RWPE2 (cell line): ENCODE data around the gene GATD1.

Source experiments
- ATAC-seq: fragments of 200-7000 bp; cut with Tn5 transposase; 3 replicates; pipeline ENCODE4 v1.9.1; 2021; ENCODE audit warnings: low read depth
- DNase-seq: peaks from one replicate; pipeline ENCODE4 v3.0.0-alpha.2; 2020; ENCODE audit warnings: low spot score
- H3K27ac ChIP-seq: fragments of 450-650 bp; 2 replicates; pipeline ENCODE4 v1.5.1; 2017; ENCODE audit warnings: mild to moderate bottlenecking; ENCODE audit not compliant: poor library complexity, severe bottlenecking
- H3K27me3 ChIP-seq: fragments of 250-450 bp; sonication (Bioruptor Pico); 2 replicates; pipeline ENCODE4 v1.5.1; 2021; ENCODE audit warnings: mild to moderate bottlenecking, moderate library complexity; ENCODE audit not compliant: insufficient read depth, poor library complexity, severe bottlenecking
- H3K36me3 ChIP-seq: fragments of 250-450 bp; sonication (Bioruptor Pico); 2 replicates; pipeline ENCODE4 v1.5.1; 2020; ENCODE audit warnings: low read depth, mild to moderate bottlenecking, moderate library complexity
- H3K4me1 ChIP-seq: fragments of 250-450 bp; sonication (Bioruptor Pico); 2 replicates; pipeline ENCODE4 v1.5.1; 2021; ENCODE audit warnings: mild to moderate bottlenecking, moderate library complexity; ENCODE audit not compliant: insufficient read depth, poor library complexity, severe bottlenecking
- H3K4me3 ChIP-seq: fragments of 250-450 bp; sonication (Bioruptor Pico); 2 replicates; pipeline ENCODE4 v1.5.1; 2021; ENCODE audit warnings: mild to moderate bottlenecking, moderate library complexity; ENCODE audit not compliant: severe bottlenecking
- H3K9me3 ChIP-seq: fragments of 250-450 bp; sonication (Bioruptor Pico); 2 replicates; pipeline ENCODE4 v1.5.1; 2021; ENCODE audit warnings: mild to moderate bottlenecking, moderate library complexity; ENCODE audit not compliant: severe bottlenecking
- TF ChIP-seq, protein P1 (sequence below): fragments of 450-650 bp; IDR thresholded peaks from one replicate; pipeline ENCODE4 v1.5.1; 2017; ENCODE audit warnings: mild to moderate bottlenecking, moderate library complexity; ENCODE audit not compliant: poor library complexity, severe bottlenecking

GATD1 gene

DNA sequence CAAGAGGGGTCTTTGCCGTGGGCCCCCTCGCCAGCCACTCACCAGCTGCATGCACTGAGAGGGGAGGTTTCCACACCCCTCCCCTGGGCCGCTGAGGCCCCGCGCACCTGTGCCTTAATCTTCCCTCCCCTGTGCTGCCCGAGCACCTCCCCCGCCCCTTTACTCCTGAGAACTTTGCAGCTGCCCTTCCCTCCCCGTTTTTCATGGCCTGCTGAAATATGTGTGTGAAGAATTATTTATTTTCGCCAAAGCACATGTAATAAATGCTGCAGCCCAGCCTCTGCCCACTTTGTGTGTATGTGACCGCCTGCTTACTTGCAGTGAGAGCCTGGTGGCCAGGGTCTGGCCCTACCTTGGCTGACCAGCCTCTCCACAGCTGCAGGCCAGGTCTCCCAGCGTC is 47.7 kb upstream of the GATD1 start:
- peaks cover 18% of the 10 kb centered on the region for H3K27me3 ChIP-seq

GRCh38 chr11:824292-824880 is 47.1 kb upstream of the GATD1 start:
- TF ChIP-seq, protein P1, sequence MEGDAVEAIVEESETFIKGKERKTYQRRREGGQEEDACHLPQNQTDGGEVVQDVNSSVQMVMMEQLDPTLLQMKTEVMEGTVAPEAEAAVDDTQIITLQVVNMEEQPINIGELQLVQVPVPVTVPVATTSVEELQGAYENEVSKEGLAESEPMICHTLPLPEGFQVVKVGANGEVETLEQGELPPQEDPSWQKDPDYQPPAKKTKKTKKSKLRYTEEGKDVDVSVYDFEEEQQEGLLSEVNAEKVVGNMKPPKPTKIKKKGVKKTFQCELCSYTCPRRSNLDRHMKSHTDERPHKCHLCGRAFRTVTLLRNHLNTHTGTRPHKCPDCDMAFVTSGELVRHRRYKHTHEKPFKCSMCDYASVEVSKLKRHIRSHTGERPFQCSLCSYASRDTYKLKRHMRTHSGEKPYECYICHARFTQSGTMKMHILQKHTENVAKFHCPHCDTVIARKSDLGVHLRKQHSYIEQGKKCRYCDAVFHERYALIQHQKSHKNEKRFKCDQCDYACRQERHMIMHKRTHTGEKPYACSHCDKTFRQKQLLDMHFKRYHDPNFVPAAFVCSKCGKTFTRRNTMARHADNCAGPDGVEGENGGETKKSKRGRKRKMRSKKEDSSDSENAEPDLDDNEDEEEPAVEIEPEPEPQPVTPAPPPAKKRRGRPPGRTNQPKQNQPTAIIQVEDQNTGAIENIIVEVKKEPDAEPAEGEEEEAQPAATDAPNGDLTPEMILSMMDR: no peak
- Histone ChIP-seq H3K9me3 (no peaks in the 10 kb centered on the region), H3K36me3 (no peaks in the 10 kb centered on the region), H3K4me3 (no peak overlapping the region), H3K27ac (no peak overlapping the region), H3K27me3 (peaks cover 13% of the 10 kb centered on the region), H3K4me1 (peaks cover 13% of the 10 kb centered on the region)
- ATAC-seq (no peak), DNase-seq (no peak)

More for the DNA sequence above, 47.7 kb upstream of the GATD1 start:
- no peak for DNase-seq
- H3K36me3 ChIP-seq: no peaks in the 10 kb centered on the region
- no peak for ATAC-seq
- TF ChIP-seq, protein P1: no peak
- no peaks in the 10 kb centered on the region for H3K9me3 ChIP-seq
- peaks cover 13% of the 10 kb centered on the region for H3K4me1 ChIP-seq
- H3K27ac ChIP-seq: no peak overlapping the region
- H3K4me3 ChIP-seq: no peak overlapping the region

DNA sequence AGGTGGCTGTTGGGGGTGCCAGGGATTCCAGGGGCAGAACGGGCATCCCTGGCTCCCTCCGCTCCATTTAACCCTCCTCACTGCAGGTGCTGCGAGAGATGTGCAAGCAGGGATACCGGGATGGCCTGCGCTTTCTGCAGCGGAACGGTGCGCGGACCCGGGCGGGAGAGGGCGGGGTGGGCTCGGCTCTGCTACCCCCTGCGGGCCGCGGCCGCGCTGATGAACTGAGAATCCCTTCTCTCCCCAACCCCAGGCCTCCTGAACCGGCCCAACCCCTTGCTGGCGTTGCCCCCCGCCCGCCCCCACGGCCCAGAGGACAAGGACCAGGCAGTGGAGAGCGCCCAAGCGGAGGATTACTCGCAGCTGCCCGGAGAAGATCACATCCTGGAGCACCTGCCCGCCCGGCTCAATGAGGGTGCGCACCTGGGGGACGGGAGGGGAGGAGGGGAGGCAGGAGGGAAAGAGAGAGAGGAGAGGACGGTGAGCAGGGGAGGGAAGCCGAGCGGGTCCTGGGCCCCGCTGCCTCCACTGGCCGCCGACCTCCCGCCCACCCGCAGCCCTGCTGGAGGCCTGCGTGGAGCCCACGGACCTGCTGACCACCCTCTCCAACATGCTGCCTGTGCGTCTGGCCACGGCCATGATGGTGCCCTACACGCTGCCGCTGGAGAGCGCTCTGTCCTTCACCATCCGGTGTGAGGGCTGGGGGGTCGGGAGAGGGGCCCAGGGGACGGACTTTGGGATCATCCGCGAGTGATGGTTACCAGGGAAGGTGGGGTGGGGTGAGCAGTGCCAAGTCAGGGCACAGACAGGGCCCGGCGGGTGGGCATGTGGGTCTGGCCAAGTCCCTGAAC is 46.4 kb upstream of the GATD1 start:
- Histone ChIP-seq H3K36me3 (no peaks in the 10 kb centered on the region), H3K4me3 (no peak overlapping the region), H3K4me1 (peaks cover 14% of the 10 kb centered on the region), H3K27me3 (peaks cover 10% of the 10 kb centered on the region), H3K27ac (no peak overlapping the region), H3K9me3 (no peaks in the 10 kb centered on the region)
- DNase-seq (no peak), ATAC-seq (no peak)
- TF ChIP-seq, protein P1: no peak

DNA sequence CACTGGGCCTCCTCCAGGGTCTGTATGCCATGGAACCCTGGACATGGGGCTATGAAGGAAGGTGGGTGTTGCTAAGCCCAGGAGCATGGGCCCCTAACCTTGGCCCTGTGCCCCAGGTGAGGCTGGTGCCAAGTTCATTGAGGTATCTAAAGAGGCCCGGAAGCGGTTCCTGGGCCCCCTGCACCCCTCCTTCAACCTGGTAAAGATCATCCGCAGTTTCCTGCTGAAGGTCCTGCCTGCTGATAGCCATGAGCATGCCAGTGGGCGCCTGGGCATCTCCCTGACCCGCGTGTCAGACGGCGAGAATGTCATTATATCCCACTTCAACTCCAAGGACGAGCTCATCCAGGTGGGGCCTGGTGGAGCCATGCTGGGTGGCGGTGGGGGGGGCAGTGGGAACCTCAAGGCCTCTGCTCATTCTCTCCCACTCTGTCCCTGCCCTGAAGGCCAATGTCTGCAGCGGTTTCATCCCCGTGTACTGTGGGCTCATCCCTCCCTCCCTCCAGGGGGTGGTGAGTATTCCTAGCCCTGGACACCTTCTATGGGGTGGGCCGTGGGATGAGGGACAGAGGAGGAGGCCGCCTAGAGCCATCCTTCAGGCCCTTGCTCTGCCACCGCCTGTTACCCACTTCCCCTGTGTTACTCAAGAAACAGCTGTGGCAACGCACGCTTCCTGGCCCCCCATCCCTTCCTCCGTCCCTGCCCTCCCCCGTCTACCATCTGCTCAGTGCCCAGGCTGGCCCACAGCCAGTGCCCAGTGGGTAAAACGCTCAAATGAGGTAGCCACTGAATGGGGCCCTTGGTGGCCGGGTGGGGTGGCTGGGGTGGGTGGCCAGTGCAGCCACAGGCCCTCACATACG is 44.5 kb upstream of the GATD1 start:
- H3K27ac ChIP-seq: peak overlapping the region; percentile 77
- no peak for DNase-seq
- H3K4me3 ChIP-seq: no peak overlapping the region
- TF ChIP-seq, protein P1: no peak
- peaks cover 5% of the 10 kb centered on the region for H3K27me3 ChIP-seq
- no peak for ATAC-seq
- no peaks in the 10 kb centered on the region for H3K36me3 ChIP-seq
- H3K4me1 ChIP-seq: peaks cover 15% of the 10 kb centered on the region
- no peaks in the 10 kb centered on the region for H3K9me3 ChIP-seq
